Nephron progenitor cell (in vitro differentiated cells): ENCODE measurements around the gene COL24A1.
"Not testable (repeated sequence)": the region's sequence is repeated elsewhere in the genome, so short reads cannot be mapped to it uniquely, and the experiment has no call there.

Experiments used
- DNase-seq: peaks from one replicate; pipeline ENCODE4 v3.0.0; 2021
- H3K27ac Mint-ChIP-seq: 2 replicates; pipeline ENCODE4 v1.8.0; 2021; ENCODE audit warnings: mild to moderate bottlenecking, moderate library complexity, mixed read lengths
- H3K27me3 Mint-ChIP-seq: 2 replicates; pipeline ENCODE4 v1.8.0; 2021; ENCODE audit warnings: mild to moderate bottlenecking, low read depth, mixed read lengths; ENCODE audit not compliant: poor library complexity
- H3K36me3 Mint-ChIP-seq: 2 replicates; pipeline ENCODE4 v1.8.0; 2021; ENCODE audit warnings: low read depth, mixed read lengths
- H3K4me1 Mint-ChIP-seq: 2 replicates; pipeline ENCODE4 v1.8.0; 2021; ENCODE audit warnings: mixed read lengths
- H3K4me3 Mint-ChIP-seq: 2 replicates; pipeline ENCODE4 v1.8.0; 2021; ENCODE audit warnings: mild to moderate bottlenecking, moderate library complexity, mixed read lengths
- H3K9me3 Mint-ChIP-seq: 2 replicates; pipeline ENCODE4 v1.8.0; 2021; ENCODE audit warnings: mild to moderate bottlenecking, moderate library complexity, mixed read lengths
- CTCF ChIP-seq: fragments of 200-600 bp; sonication (generic); IDR thresholded peaks from 2 replicates; pipeline ENCODE4 v1.5.0; 2021; ENCODE audit warnings: antibody characterized with exemption

Gene COL24A1

GRCh38 chr1:85864727-85865126, 291.8 kb downstream of the COL24A1 start:
- DNase-seq, result no peak
- no peaks in the 10 kb centered on the region for H3K9me3 Mint-ChIP-seq
- no peak overlapping the region for H3K27ac Mint-ChIP-seq
- TF ChIP-seq CTCF, result no peak
- peaks cover 3% of the 10 kb centered on the region for H3K27me3 Mint-ChIP-seq
- no peaks in the 10 kb centered on the region for H3K4me1 Mint-ChIP-seq
- H3K36me3 Mint-ChIP-seq, result no peaks in the 10 kb centered on the region
- H3K4me3 Mint-ChIP-seq, result no peak overlapping the region

GRCh38 chr1:85863639-85864038, 292.9 kb downstream of the COL24A1 start:
- not testable (repeated sequence) for DNase-seq

GRCh38 chr1:85862456-85862855, 294.1 kb downstream of the COL24A1 start:
- H3K4me1 Mint-ChIP-seq, result no peaks in the 10 kb centered on the region
- H3K27me3 Mint-ChIP-seq, result peaks cover 6% of the 10 kb centered on the region
- no peak for DNase-seq
- no peak overlapping the region for H3K27ac Mint-ChIP-seq
- no peaks in the 10 kb centered on the region for H3K36me3 Mint-ChIP-seq
- no peak for TF ChIP-seq CTCF
- H3K9me3 Mint-ChIP-seq, result no peaks in the 10 kb centered on the region
- H3K4me3 Mint-ChIP-seq, result no peak overlapping the region

More at GRCh38 chr1:85863639-85864038, 292.9 kb downstream of the COL24A1 start:
- not testable (repeated sequence) for H3K9me3 Mint-ChIP-seq, H3K27me3 Mint-ChIP-seq, H3K27ac Mint-ChIP-seq, H3K36me3 Mint-ChIP-seq, H3K4me1 Mint-ChIP-seq, H3K4me3 Mint-ChIP-seq

- H3K4me3 Mint-ChIP-seq, result no peak overlapping the region
- no peaks in the 10 kb centered on the region for H3K4me1 Mint-ChIP-seq
- no peaks in the 10 kb centered on the region for H3K9me3 Mint-ChIP-seq
- H3K36me3 Mint-ChIP-seq, result no peaks in the 10 kb centered on the region
- TF ChIP-seq CTCF, result no peak
- DNase-seq, result no peak
- H3K27me3 Mint-ChIP-seq, result peaks cover 21% of the 10 kb centered on the region
- H3K27ac Mint-ChIP-seq, result no peak overlapping the region
Measured at GRCh38 chr1:85857991-85858390, 298.6 kb downstream of the COL24A1 start.

GRCh38 chr1:85850238-85850637, 306.3 kb downstream of the COL24A1 start:
- Mint-ChIP-seq H3K27ac (no peak overlapping the region), H3K9me3 (no peaks in the 10 kb centered on the region), H3K4me3 (no peak overlapping the region), H3K4me1 (no peaks in the 10 kb centered on the region), H3K36me3 (no peaks in the 10 kb centered on the region), H3K27me3 (peaks cover 9% of the 10 kb centered on the region)
- TF ChIP-seq CTCF, result no peak
- DNase-seq, result no peak

- peaks cover 5% of the 10 kb centered on the region for H3K27me3 Mint-ChIP-seq
- H3K9me3 Mint-ChIP-seq, result no peaks in the 10 kb centered on the region
- DNase-seq, result no peak
- no peak overlapping the region for H3K27ac Mint-ChIP-seq
- no peaks in the 10 kb centered on the region for H3K4me1 Mint-ChIP-seq
- no peaks in the 10 kb centered on the region for H3K36me3 Mint-ChIP-seq
- no peak for TF ChIP-seq CTCF
- no peak overlapping the region for H3K4me3 Mint-ChIP-seq
Measured at GRCh38 chr1:85849660-85850059, 306.9 kb downstream of the COL24A1 start.
